ENCODE data around the gene UNC13D.

DNA sequence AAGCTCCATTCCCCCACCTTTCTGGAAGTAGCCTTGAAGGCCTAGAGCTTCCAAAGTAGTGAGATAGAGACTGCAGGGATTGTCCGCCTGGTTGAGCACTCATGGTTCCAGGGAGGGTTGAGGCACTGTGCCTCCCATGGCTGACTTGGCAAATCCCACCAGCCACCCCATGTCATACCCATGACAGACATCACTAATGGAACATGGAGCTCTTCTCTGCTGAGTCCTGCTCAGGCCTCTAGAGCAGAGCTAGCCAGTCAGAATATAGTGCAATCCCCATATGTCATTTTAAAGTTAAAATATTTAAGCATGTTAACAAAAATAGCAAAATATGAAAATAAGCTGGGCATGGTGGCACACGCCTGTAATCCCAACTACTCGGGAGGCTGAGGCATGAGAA, 28.8 kb downstream of the UNC13D start:
- TF ChIP-seq, protein P1, sequence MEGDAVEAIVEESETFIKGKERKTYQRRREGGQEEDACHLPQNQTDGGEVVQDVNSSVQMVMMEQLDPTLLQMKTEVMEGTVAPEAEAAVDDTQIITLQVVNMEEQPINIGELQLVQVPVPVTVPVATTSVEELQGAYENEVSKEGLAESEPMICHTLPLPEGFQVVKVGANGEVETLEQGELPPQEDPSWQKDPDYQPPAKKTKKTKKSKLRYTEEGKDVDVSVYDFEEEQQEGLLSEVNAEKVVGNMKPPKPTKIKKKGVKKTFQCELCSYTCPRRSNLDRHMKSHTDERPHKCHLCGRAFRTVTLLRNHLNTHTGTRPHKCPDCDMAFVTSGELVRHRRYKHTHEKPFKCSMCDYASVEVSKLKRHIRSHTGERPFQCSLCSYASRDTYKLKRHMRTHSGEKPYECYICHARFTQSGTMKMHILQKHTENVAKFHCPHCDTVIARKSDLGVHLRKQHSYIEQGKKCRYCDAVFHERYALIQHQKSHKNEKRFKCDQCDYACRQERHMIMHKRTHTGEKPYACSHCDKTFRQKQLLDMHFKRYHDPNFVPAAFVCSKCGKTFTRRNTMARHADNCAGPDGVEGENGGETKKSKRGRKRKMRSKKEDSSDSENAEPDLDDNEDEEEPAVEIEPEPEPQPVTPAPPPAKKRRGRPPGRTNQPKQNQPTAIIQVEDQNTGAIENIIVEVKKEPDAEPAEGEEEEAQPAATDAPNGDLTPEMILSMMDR (IDR thresholded peaks at IDR 0.05): no peak
- no peak for TF ChIP-seq POLR2A (IDR thresholded peaks at IDR 0.05)
